Activated naive CD8-positive, alpha-beta T cell treated with anti-CD3 and anti-CD28 coated beads, Interleukin-2, amount 10 ng/mL, durations not matched to agents 7 days and 5 days (primary cell): ENCODE results near the gene CEBPB. TPM values are rescaled to one million over a fixed set of nuclear protein-coding genes. Genes with fewer than 3 reads are reported as not detected.

Experiments used
- ATAC-seq: fragments of 150-1000 bp; cut with Tn5 transposase; one replicate; pipeline ENCODE4 v1.10.0; 2021; ENCODE audit warnings: low read depth, moderate library complexity
- POLR2A ChIA-PET: fragments of 350-600 bp; sonication (Branson Sonifier 250); formaldehyde crosslinking; loops from one replicate; lab custom pipeline; 2021; ENCODE audit warnings: antibody characterized with exemption; lab: Charles Lee
- DNase-seq: peaks from one replicate; pipeline ENCODE4 v3.0.0; 2021
- H3K27ac Mint-ChIP-seq: one replicate; pipeline ENCODE4 v1.8.0; 2022; ENCODE audit warnings: mild to moderate bottlenecking, mixed read lengths
- H3K27me3 Mint-ChIP-seq: one replicate; pipeline ENCODE4 v1.8.0; 2022; ENCODE audit warnings: mild to moderate bottlenecking, moderate library complexity, mixed read lengths
- H3K36me3 Mint-ChIP-seq: one replicate; pipeline ENCODE4 v1.8.0; 2021; ENCODE audit warnings: mild to moderate bottlenecking, mixed read lengths
- H3K4me1 Mint-ChIP-seq: one replicate; pipeline ENCODE4 v1.8.0; 2021; ENCODE audit warnings: mixed read lengths
- H3K4me3 Mint-ChIP-seq: one replicate; pipeline ENCODE4 v1.8.0; 2022; ENCODE audit warnings: mild to moderate bottlenecking, moderate library complexity, mixed read lengths
- H3K9me3 Mint-ChIP-seq: one replicate; pipeline ENCODE4 v1.8.0; 2021; ENCODE audit warnings: mixed read lengths
- total RNA-seq, 2 experiments: library from RNA; stranded (reverse); gene quantifications; one replicate each; pipeline ENCODE4 v1.2.3, GENCODE V29; 2021

Gene CEBPB
- total RNA-seq, 2 experiments from 2014 or later: 38.3 to 38.7 TPM

DNA sequence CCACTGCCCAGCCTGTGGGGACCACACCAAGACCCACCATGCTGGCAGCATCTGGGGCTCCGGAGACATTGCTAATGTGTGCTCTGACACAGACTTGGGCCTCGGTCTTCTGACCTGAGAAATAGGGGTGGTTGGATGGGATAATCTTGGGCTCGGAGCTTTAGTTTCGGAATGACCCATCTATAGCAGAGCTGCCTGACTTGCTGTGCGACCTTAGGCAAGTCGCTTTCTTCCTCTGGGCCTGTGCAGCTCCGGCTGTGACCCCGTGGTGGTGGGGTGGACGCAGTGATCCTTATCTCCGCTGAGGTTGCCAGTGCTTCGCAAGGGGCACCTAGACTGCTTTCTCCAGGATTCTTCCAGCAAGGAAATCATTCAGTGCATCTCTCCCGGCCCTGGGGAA, 43.7 kb downstream of the CEBPB start:
- DNase-seq (no peak), ATAC-seq (no peak)
- peaks cover 3% of the 10 kb centered on the region for H3K27me3 Mint-ChIP-seq
- POLR2A ChIA-PET: no interaction called here
- H3K27ac Mint-ChIP-seq: no peak overlapping the region
- no peaks in the 10 kb centered on the region for H3K36me3 Mint-ChIP-seq
- no peaks in the 10 kb centered on the region for H3K9me3 Mint-ChIP-seq
- H3K4me3 Mint-ChIP-seq: no peak overlapping the region
- peaks cover 14% of the 10 kb centered on the region for H3K4me1 Mint-ChIP-seq

DNA sequence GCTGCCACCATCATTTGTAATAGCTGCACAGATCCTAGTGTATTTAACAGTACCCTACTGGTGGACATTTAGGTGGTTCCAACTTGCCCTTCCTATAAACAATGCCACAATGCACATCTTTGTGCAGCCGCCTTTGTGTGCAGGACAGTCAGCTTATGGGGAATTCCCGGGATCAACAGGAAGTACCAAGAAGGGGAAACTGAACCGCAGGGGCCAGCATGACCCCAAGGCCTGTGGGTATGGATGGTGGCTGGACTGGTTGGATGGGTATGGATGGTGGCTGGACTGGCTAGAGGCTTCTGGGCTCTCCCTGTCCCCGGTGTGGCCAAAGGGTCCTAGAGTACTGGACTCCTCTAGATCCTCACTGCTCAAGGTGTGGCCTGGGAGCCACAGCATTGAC, 46.7 kb downstream of the CEBPB start:
- Mint-ChIP-seq H3K27me3 (peaks cover 10% of the 10 kb centered on the region), H3K36me3 (no peaks in the 10 kb centered on the region), H3K4me3 (no peak overlapping the region), H3K27ac (no peak overlapping the region), H3K4me1 (peaks cover 11% of the 10 kb centered on the region), H3K9me3 (no peaks in the 10 kb centered on the region)
- POLR2A ChIA-PET: no interaction called here
- DNase-seq (no peak), ATAC-seq (no peak)

DNA sequence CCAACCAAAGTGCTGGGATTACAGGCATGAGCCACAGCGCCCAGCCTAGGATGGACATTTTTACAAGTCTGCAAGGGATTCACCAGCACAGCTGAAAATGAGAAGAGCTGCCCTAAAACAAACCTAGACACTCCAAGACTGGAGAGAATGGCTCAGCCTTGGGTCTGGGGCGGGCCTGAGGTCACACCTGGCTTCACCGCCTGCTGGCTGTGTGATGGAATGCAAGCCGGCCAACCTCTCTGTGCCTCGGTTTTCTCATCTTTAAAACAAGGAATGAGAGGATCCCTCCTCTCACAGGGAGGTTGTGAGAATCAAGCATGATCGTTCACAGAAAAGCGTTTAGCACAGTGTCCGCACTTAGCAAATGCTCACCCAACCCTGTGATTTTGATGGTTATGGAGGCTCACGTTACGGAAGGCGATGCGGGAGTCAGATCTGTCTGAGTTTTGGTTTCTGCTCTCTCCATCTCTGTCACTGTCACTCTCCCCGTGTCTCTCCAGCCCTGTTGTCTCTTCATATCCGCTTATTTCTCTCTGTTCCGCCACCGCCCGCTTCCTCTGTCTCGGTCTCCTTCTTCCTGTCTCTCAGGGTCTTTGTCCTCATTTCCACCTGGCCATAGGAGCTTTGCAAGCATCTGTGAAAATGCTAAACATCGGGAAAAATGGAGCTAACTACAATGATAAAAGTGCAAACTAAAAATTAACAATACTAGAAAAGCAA, 47.6 kb downstream of the CEBPB start:
- H3K4me3 Mint-ChIP-seq: no peak overlapping the region
- POLR2A ChIA-PET: no interaction called here
- no peak overlapping the region for H3K27ac Mint-ChIP-seq
- H3K9me3 Mint-ChIP-seq: no peaks in the 10 kb centered on the region
- H3K27me3 Mint-ChIP-seq: peaks cover 13% of the 10 kb centered on the region
- peaks cover 11% of the 10 kb centered on the region for H3K4me1 Mint-ChIP-seq
- no peaks in the 10 kb centered on the region for H3K36me3 Mint-ChIP-seq
- DNase-seq (no peak), ATAC-seq (no peak)

DNA sequence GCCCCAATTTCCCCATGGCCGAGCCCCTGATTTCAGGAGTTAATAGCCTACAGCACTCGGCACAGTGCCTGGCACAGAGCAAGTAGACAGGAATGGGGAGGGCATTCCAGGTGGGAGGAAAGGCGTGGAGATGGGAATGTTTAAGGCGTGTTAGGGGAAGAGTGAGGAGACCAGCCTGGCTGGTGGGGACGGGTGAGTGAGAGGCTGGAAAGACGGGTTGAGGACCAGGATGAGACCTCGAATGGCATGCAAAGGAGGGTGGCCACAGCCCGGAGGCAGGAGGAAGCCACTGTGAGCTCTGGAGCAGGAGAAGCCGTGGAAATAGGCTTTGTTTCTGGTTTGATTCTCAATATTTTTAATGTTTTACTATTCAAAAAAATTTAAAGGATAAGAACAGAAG, 49.5 kb downstream of the CEBPB start:
- H3K4me1 Mint-ChIP-seq: peaks cover 13% of the 10 kb centered on the region
- H3K4me3 Mint-ChIP-seq: no peak overlapping the region
- no peak for DNase-seq
- H3K36me3 Mint-ChIP-seq: no peaks in the 10 kb centered on the region
- POLR2A ChIA-PET: no interaction called here
- no peak for ATAC-seq
- H3K27ac Mint-ChIP-seq: no peak overlapping the region
- no peaks in the 10 kb centered on the region for H3K9me3 Mint-ChIP-seq
- peaks cover 13% of the 10 kb centered on the region for H3K27me3 Mint-ChIP-seq

DNA sequence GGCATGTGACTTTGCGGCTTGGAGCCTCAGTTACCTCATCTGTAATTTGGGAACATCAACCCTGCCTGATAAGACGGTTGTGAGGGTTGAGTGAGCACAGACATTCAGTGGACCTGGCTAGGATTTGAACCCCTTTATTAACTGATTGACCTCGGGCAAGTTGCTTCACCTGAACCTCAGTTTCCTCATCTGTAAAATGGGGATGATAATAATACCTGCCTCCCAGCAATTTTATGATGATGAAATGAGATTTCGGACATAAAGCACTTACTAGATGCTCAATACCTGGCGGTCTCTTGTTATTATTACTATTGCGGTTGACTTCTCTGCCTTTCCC, 51.5 kb downstream of the CEBPB start:
- ATAC-seq (no peak), DNase-seq (no peak)
- Mint-ChIP-seq H3K4me1 (peaks cover 9% of the 10 kb centered on the region), H3K9me3 (no peaks in the 10 kb centered on the region), H3K27me3 (peaks cover 13% of the 10 kb centered on the region), H3K4me3 (no peak overlapping the region), H3K27ac (no peak overlapping the region), H3K36me3 (no peaks in the 10 kb centered on the region)
- POLR2A ChIA-PET: no interaction called here

Other genes with a start within 250 kb of the CEBPB start
- gene SNAI1, start 207.8 kb upstream of the CEBPB start, total RNA-seq: under 1 TPM; 0.40 to 0.75 TPM
- 100 to 1,000 TPM; 124 to 140 TPM for gene UBE2V1, start 77.7 kb upstream of the CEBPB start, total RNA-seq
- 10 to 100 TPM; 22.1 to 24.5 TPM for gene PEDS1, start 37.1 kb upstream of the CEBPB start, total RNA-seq